HG03432 (cell line): ENCODE measurements around the gene KCNJ9.
A peak's percentile ranks its signal among the peaks of the same experiment; 100 is the strongest.
"Not testable (repeated sequence)": the region's sequence is repeated elsewhere in the genome, so short reads cannot be mapped to it uniquely, and the experiment has no call there.

Source experiments
- ATAC-seq: cut with Tn5 transposase; IDR thresholded peaks from one replicate; pipeline ENCODE4 v1.9.1; 2021; ENCODE audit warnings: mild to moderate bottlenecking, moderate library complexity; ENCODE audit not compliant: unreplicated experiment

KCNJ9 gene

GRCh38 chr1:160081261-160081936 is at the start of gene KCNJ9:
Gene KCNJ9, plus strand, starts transcription at chr1:160081538. Its CDS starts 2,493 bp downstream, at chr1:160084031.
- no peak for ATAC-seq

GRCh38 chr1:160032165-160032820 is 49.0 kb upstream of the KCNJ9 start:
- ATAC-seq, result no peak

GRCh38 chr1:160040476-160040875 is 40.9 kb upstream of the KCNJ9 start:
- ATAC-seq, result no peak

- no peak for ATAC-seq
These were observed 37.8 kb upstream of the KCNJ9 start for GRCh38 chr1:160043543-160043942.

GRCh38 chr1:160045653-160046052 is 35.7 kb upstream of the KCNJ9 start:
- no peak for ATAC-seq

- peak; percentile 83 for ATAC-seq
These were observed 34.7 kb upstream of the KCNJ9 start for GRCh38 chr1:160046494-160047110.

- peak; percentile 46 for ATAC-seq
These were observed 34.0 kb upstream of the KCNJ9 start for GRCh38 chr1:160047111-160047991.

- no peak for ATAC-seq
These were observed 33.0 kb upstream of the KCNJ9 start for GRCh38 chr1:160048335-160048734.

- no peak for ATAC-seq
These were observed 32.2 kb upstream of the KCNJ9 start for GRCh38 chr1:160049101-160049500.

- ATAC-seq, result not testable (repeated sequence)
These were observed 31.2 kb upstream of the KCNJ9 start for GRCh38 chr1:160050182-160050581.

GRCh38 chr1:160050619-160051018 is 30.7 kb upstream of the KCNJ9 start:
- ATAC-seq, result no peak

GRCh38 chr1:160052936-160053335 is 28.4 kb upstream of the KCNJ9 start:
- no peak for ATAC-seq

GRCh38 chr1:160053548-160054365 is 27.6 kb upstream of the KCNJ9 start:
- no peak for ATAC-seq

GRCh38 chr1:160056648-160057169 is 24.6 kb upstream of the KCNJ9 start:
- ATAC-seq, result no peak

- ATAC-seq, result no peak
These were observed 23.3 kb upstream of the KCNJ9 start for GRCh38 chr1:160058087-160058486.

- ATAC-seq, result no peak
These were observed 19.7 kb upstream of the KCNJ9 start for GRCh38 chr1:160061369-160062229.

- ATAC-seq, result no peak
These were observed 19.2 kb upstream of the KCNJ9 start for GRCh38 chr1:160062230-160062532.

- no peak for ATAC-seq
These were observed 18.2 kb upstream of the KCNJ9 start for GRCh38 chr1:160063176-160063575.

- no peak for ATAC-seq
These were observed 17.2 kb upstream of the KCNJ9 start for GRCh38 chr1:160064164-160064563.
